Neutrophil (primary cell): ENCODE measurements around the gene DDX1.

Experiments
- H3K27ac ChIP-seq: fragments of 200-600 bp; sonication (generic); 2 replicates; pipeline ENCODE4 v1.5.1; 2016; ENCODE audit warnings: mild to moderate bottlenecking, moderate library complexity
- H3K27me3 ChIP-seq: fragments of 200-600 bp; sonication (generic); 2 replicates; pipeline ENCODE4 v1.6.0; 2016; ENCODE audit warnings: mild to moderate bottlenecking
- H3K36me3 ChIP-seq: fragments of 200-600 bp; sonication (generic); 2 replicates; pipeline ENCODE4 v1.5.1; 2017
- H3K4me1 ChIP-seq, 2 experiments: fragments of 200-600 bp in 1 of 2; sonication (generic) in 1 of 2; 1 replicate in 1 of 2; 2 replicates in 1 of 2; pipeline versions ENCODE4 v1.5.1 to v1.6.1; 2013 to 2016; ENCODE audit warnings: low read depth in 1 of 2, low read length in 1 of 2, mild to moderate bottlenecking in 1 of 2, moderate library complexity in 1 of 2; ENCODE audit not compliant: control insufficient read depth in 1 of 2, insufficient read depth in 1 of 2
- H3K4me3 ChIP-seq, 2 experiments: fragments of 200-600 bp in 1 of 2; sonication (generic) in 1 of 2; 1 replicate in 1 of 2; 2 replicates in 1 of 2; pipeline ENCODE4 v1.5.1; 2013 to 2016; ENCODE audit warnings: low read depth in 1 of 2, low read length in 1 of 2, mild to moderate bottlenecking in 1 of 2, moderate library complexity in 1 of 2
- H3K9me3 ChIP-seq: fragments of 200-600 bp; sonication (generic); 2 replicates; pipeline ENCODE4 v1.5.1; 2016
- CTCF ChIP-seq: fragments of 200-600 bp; sonication (generic); IDR thresholded peaks from 2 replicates; pipeline ENCODE4 v1.5.1; 2016; ENCODE audit warnings: antibody characterized with exemption

Gene DDX1

GRCh38 chr2:15645720-15646385 lies 54.2 kb downstream of the DDX1 start:
- Histone ChIP-seq H3K9me3 (no peaks in the 10 kb centered on the region), H3K4me3 (no peak overlapping the region), H3K36me3 (no peaks in the 10 kb centered on the region), H3K4me1 (no peaks in the 10 kb centered on the region), H3K27me3 (no peaks in the 10 kb centered on the region), H3K27ac (no peak overlapping the region)
- no peak for TF ChIP-seq CTCF

GRCh38 chr2:15646661-15647060 lies 55.0 kb downstream of the DDX1 start:
- no peak overlapping the region for H3K27ac ChIP-seq
- TF ChIP-seq CTCF = no peak
- no peaks in the 10 kb centered on the region for H3K4me1 ChIP-seq
- no peaks in the 10 kb centered on the region for H3K36me3 ChIP-seq
- H3K4me3 ChIP-seq = no peak overlapping the region
- H3K27me3 ChIP-seq = no peaks in the 10 kb centered on the region
- no peaks in the 10 kb centered on the region for H3K9me3 ChIP-seq

GRCh38 chr2:15647622-15648590 lies 56.2 kb downstream of the DDX1 start:
- Histone ChIP-seq H3K9me3 (no peaks in the 10 kb centered on the region), H3K27ac (no peak overlapping the region), H3K27me3 (no peaks in the 10 kb centered on the region), H3K4me1 (no peaks in the 10 kb centered on the region), H3K4me3 (no peak overlapping the region), H3K36me3 (no peaks in the 10 kb centered on the region)
- no peak for TF ChIP-seq CTCF

GRCh38 chr2:15648593-15649525 lies 57.2 kb downstream of the DDX1 start:
- no peak overlapping the region for H3K27ac ChIP-seq
- no peaks in the 10 kb centered on the region for H3K36me3 ChIP-seq
- H3K4me3 ChIP-seq = no peak overlapping the region
- H3K9me3 ChIP-seq = no peaks in the 10 kb centered on the region
- no peak for TF ChIP-seq CTCF
- H3K4me1 ChIP-seq = no peaks in the 10 kb centered on the region
- no peaks in the 10 kb centered on the region for H3K27me3 ChIP-seq

GRCh38 chr2:15649561-15650255 lies 58.0 kb downstream of the DDX1 start:
- no peaks in the 10 kb centered on the region for H3K36me3 ChIP-seq
- no peak overlapping the region for H3K27ac ChIP-seq
- H3K4me1 ChIP-seq = no peaks in the 10 kb centered on the region
- no peak overlapping the region for H3K4me3 ChIP-seq
- H3K27me3 ChIP-seq = no peaks in the 10 kb centered on the region
- no peak for TF ChIP-seq CTCF
- no peaks in the 10 kb centered on the region for H3K9me3 ChIP-seq
